ENCODE data around the gene KMT2A.
"Not testable (repeated sequence)": the region's sequence is repeated elsewhere in the genome, so short reads cannot be mapped to it uniquely, and the experiment has no call there.

KMT2A gene

GRCh38 chr11:118435893-118436624 is at the start of gene KMT2A:
Gene KMT2A (plus strand): TSS chr11:118436492. CDS start chr11:118436513, 21 bp downstream.
- DNase-seq (ENCODE audit: low read depth in 2 of 3, low spot score in 1 of 3): peak; percentile 88 to 95 (median 93)

- no peak for DNase-seq (ENCODE audit: low read depth in 2 of 3, low spot score in 1 of 3)
Measured at GRCh38 chr11:118396097-118396501, 40.2 kb upstream of the KMT2A start.

- no peak for DNase-seq (ENCODE audit: low read depth in 2 of 3, low spot score in 1 of 3)
Measured at GRCh38 chr11:118397448-118397847, 38.8 kb upstream of the KMT2A start.

DNA sequence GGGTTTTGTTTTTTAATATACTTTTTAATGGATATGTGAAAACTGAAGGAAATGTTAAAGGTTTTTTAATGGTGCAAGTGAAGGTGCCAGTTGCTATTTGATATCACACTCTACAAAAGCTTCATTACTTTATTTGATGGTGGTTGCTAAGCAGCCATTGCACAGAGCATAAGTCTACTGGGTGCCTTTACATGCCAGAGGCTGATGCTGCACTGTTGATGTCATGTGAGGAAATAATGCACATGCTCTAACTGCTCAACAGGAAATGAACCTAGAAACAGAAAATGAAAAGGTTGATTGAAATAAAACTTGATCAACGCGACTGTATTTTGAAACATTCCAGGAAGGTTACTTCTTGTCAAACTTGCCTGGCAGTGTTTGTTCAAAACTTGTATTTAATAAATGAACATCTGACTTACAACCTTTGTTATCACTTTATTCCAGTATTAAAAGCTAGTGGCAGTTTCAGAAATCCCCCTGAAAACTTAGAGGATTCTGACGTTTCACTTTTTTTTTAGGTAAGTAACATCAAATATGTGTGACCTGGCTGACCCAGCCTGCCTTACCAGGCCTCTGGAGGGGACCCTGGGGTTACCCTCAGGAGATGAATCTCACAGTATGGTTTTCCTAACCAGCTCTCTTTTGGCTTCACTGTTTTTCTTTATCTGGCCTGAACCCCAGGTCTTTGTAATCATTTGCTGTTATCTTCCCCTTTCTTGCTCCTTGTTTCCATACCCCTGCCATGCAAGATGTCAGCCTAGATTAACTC is 37.3 kb upstream of the KMT2A start:
- DNase-seq (ENCODE audit: low read depth in 2 of 3, low spot score in 1 of 3): peak in 2 of 3 donors; percentile 28 to 40

DNA sequence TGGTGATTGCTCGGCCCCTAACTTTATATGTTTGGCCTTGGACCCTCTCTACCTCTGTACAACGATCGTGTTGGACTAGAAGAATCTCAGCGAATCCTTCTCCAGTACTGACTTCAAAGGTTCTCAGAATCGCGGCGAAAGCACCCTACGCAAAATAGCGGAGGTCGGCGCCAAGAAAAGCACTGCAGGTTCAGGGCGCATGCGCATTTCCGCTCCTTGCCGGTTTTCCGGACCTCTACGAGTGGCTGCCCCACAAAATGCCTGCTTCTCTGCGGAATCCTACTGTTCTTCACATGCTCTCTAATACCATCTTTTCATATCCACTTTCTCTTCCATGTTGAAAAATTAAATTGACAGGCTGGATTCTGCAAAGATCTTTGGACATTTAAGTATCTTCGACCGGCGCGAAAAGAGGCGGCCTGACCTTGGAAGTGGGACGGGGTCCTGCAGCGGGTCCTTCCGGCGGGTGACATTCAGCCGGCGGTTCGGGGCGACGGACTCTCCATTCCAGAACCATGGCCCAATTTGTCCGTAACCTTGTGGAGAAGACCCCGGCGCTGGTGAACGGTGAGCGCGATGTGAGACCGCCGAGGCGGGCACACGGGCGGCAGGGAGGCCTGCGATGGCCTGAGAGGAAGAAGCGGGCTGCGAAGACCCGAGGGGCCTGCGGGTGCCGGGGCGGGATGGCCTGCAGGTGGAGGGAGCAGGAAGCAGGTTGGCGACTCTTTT is 35.0 kb upstream of the KMT2A start, which contains the start of gene ATP5MG:
TSS of gene ATP5MG (plus strand) at position 456 of the 729 bp plus-strand sequence. CDS start at position 516, 60 bp downstream.
- DNase-seq (ENCODE audit: low read depth in 2 of 3, low spot score in 1 of 3): peak; percentile 89 to 90 (median 89)

- no peak for DNase-seq (ENCODE audit: low read depth in 2 of 3, low spot score in 1 of 3)
Measured at GRCh38 chr11:118401880-118402590, 34.3 kb upstream of the KMT2A start.

DNA sequence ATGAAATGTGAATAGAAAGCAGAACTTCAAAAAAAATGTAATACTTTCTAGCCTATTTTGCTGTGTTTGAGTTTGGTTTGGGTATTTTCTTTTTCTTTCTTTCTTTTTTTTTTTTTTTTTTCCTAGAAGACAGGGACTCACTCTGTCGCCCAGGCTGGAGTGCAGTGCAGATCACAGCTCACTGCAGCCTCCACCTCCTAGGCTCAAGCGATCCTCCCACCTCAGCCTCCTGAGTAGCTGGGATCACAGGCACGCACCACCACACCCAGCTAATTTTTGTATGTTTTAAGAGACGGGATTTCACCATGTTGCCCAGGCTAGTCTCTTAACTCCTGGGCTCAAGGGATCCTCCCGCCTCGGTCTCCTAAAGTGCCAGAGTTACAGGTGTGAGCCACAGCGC is 33.7 kb upstream of the KMT2A start:
- DNase-seq (ENCODE audit: low read depth in 2 of 3, low spot score in 1 of 3): not testable (repeated sequence)

- DNase-seq (ENCODE audit: low read depth in 2 of 3, low spot score in 1 of 3): no peak
Measured at GRCh38 chr11:118406599-118407166, 29.6 kb upstream of the KMT2A start.

- no peak for DNase-seq (ENCODE audit: low read depth in 2 of 3, low spot score in 1 of 3)
Measured at GRCh38 chr11:118410055-118410745, 26.1 kb upstream of the KMT2A start.

GRCh38 chr11:118411530-118411929 is 24.8 kb upstream of the KMT2A start:
- no peak for DNase-seq (ENCODE audit: low read depth in 2 of 3, low spot score in 1 of 3)

DNA sequence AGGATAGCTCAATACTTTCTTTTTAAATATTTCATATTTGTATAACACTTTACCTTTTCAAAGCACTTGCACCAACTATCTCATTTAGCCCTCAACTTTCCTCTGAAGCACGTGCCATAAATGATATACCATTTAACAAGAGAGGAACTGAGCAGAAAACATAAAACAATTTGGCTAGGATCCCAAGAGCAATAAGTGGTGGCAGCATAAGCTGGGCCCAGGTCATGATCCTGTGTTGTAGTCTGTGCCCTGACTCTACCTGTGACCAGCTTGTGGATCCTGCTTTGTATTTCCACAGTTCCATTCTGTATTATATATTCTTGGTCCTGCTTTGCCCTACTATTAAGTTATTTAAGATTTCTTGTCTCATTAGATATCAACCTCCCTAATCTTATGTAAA is 23.4 kb upstream of the KMT2A start:
- DNase-seq (ENCODE audit: low read depth in 2 of 3, low spot score in 1 of 3): no peak

GRCh38 chr11:118415062-118415738 is 21.1 kb upstream of the KMT2A start:
- DNase-seq (ENCODE audit: low read depth in 2 of 3, low spot score in 1 of 3): no peak

- no peak for DNase-seq (ENCODE audit: low read depth in 2 of 3, low spot score in 1 of 3)
Measured at GRCh38 chr11:118415739-118416068, 20.6 kb upstream of the KMT2A start.

DNA sequence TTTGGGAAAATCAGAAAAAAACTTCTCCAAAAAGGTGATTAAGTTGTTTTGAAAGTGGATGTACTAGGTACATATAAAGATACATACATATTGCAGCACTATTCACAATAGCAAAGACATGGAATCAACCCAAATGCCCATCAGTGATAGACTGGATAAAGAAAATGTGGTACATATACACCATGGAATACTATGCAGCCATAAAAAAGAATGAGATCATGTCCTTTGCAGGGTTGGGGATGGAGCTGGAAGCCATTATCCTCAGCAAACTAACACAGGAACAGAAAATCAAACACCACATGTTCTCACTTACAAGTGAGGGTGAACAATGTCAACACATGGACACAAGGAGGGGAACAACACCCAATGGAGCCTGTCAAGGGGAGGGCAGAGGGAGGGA is 19.4 kb upstream of the KMT2A start:
- not testable (repeated sequence) for DNase-seq (ENCODE audit: low read depth in 2 of 3, low spot score in 1 of 3)

- DNase-seq (ENCODE audit: low read depth in 2 of 3, low spot score in 1 of 3): no peak
Measured at GRCh38 chr11:118417801-118418200, 18.5 kb upstream of the KMT2A start.

DNA sequence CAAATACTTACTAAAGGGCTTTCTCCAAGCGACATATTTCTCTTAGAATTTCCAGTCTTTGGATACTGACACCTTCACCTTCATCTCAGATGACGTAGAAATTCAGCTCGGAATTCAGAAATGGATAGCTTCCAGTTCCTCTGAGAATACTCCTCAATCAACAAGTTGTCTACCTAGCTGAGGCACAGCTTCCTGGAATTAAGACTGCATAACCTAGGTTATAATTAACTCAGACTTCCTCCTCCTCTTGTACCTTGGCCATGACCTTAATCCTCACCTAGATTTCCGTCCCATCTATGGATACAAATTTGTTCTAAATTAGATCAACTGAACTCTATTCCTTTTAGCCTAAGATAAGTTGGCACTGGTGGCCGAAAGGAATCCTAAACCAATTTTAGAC is 17.5 kb upstream of the KMT2A start:
- DNase-seq (ENCODE audit: low read depth in 2 of 3, low spot score in 1 of 3): no peak

DNA sequence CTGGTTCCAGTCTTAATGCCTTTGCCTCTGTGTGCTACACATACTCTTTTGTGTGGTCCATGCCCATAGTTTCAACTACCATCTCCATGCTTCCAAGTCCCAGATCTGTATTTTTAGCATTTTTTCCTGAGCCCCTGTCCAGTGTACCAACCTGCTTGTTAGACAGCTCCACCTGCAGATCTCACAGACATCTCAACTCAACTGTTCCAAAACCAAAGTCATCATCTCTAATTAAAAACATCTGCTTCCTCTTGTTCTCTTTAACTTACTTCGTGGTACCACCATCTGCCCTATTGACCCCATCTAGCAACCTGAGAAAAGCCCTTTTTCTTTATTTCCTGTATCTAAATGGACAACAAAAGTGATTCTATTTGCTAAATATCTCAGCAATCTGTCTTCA is 8.6 kb upstream of the KMT2A start:
- DNase-seq (ENCODE audit: low read depth in 2 of 3, low spot score in 1 of 3): no peak

- no peak for DNase-seq (ENCODE audit: low read depth in 2 of 3, low spot score in 1 of 3)
Measured at GRCh38 chr11:118430956-118431355, 5.3 kb upstream of the KMT2A start.

- DNase-seq (ENCODE audit: low read depth in 2 of 3, low spot score in 1 of 3): peak in 1 of 3 donors; percentile 16
Measured at GRCh38 chr11:118434123-118434552, 2.2 kb upstream of the KMT2A start.

Data from stimulated activated CD4-positive, alpha-beta T cell treated with anti-CD3 and anti-CD28 coated beads, Interleukin-12 subunit alpha, Interleukin-12 subunit beta, amount 100 ng/mL, for 48 hours (primary cell).